NCI-H1694 (cell line): ENCODE results near the gene GRIK2.

Experiments
- DNase-seq: peaks from one replicate; lab custom pipeline; 2025; lab: John Stamatoyannopoulos, UW

GRIK2 gene

GRCh38 chr6:101883505-101883904 lies 490.0 kb downstream of the GRIK2 start:
- DNase-seq = no peak

- DNase-seq = no peak
These were observed 494.0 kb downstream of the GRIK2 start for GRCh38 chr6:101887532-101887931.

DNA sequence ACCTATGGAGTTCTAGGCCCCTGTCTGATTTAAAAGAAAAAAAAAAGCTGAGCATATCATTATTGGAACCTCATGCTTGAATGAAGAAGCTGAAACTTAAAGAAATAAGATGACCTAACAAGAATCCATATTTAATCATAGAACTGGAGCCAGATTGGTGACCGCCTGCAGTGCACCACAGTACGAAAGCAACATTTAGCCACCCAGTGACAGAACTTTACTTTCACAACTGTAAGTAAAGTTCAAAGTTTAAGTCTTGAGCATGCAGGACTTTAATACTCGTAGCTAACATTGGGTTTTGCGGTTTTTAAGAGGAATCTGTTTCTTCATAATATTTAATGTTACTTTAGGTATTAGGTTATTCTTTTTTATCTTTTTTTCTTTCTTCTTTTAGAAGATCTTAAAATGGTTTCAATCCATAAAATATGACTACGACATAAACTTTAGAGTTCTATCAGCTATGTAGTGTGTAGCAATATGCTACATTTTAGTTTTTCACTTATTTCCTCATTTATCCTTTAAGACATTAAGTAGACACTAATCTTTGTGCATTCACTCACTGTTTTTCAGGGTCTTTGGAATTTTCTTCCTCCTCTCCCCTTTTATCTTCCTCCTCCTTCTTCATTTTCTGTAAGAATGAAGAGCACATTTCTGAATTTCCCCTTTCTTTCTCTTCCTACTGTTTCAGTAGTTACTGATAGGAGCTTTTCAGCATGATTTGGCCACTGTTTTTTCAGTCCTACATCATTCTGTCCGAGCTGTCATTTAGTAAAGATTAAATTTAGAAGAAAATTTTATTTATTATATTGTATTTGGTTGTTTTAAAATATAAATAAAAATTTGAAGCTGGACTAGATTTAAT lies 514.1 kb downstream of the GRIK2 start:
- DNase-seq = no peak

DNA sequence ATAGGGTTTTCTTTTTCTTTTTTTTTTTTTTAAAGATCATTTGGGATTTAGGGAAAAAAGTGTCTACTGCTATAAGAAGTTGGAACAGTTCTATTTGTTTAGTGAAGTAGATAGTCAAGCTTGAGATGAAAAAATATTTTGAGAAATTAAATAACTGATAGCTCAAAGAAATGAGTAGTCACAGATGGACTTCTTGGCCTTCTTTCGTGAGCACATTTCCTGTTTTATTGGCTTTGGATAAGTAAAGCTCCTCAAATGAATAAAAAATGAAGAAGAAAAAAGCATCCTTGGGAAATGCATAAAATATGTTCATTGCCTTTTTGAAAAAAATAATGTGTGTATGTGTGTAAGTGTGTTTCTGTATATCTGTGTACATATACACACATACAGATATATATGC lies 515.9 kb downstream of the GRIK2 start:
- DNase-seq = no peak

DNA sequence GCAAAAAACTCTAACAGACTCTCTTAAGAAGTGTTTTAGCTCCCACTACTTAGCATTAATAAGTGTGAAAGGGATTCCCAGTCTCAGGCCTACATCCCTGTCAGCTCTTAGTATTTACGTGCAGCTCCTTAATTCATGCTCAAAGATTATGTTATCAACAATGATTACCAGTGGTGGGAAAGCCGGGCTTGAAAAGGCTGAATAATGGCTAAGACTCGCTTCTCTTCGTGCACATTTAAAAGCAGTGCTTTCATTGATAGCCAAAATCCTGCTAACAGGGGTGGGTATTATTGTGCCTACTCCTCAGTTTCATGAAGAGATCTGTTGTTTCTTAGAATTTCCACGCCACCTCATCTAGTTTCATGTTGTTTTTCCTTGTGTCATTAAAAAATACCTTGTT lies 518.8 kb downstream of the GRIK2 start:
- DNase-seq = no peak

DNA sequence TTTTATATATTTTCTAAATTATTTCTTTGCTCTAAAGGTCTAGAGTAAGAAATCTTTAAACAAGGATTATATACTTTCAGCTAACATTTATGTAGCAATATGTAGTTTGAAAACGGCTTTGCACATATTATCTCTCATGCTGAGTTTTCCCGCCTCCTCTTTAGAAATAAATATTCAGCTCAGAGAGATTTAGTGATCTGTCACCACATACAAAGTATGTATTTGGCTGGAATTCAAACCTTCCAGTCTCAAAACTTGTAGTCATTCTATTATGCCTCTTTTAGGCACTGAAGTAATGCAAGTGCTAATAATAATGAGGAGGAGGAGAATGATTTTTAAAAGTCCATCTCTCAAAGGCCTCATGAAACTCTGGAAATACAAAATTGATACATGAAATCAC lies 525.0 kb downstream of the GRIK2 start:
- DNase-seq = no peak

DNA sequence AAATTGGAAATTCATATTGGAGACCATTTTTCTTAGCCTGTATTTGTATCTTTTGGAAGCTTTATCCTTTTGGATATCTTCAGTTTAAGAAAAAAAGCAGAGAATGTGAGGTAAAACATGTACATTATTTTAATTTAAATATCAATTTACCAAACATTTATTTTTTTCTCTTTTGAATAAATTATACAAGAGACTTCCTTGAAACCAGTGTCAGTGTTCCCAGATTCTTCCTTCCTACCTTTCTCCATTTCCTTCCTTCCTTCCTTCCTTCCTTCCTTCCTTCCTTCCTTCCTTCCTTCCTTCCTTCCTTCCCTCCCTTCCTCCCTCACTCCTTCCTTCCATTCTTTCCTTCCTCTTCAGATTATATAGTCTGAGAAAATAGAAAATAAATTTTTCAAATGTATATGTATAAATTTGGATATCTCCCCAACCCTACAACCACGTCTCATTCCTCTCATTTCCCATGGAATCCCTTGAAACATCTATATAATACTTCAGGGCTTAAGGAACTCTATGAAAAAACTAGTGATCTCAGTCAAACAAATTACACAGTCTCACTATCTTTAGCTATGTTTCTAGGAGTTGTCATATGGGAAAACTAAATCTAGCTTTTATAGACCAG lies 528.4 kb downstream of the GRIK2 start:
- no peak for DNase-seq

- no peak for DNase-seq
These were observed 532.8 kb downstream of the GRIK2 start for GRCh38 chr6:101926149-101926925.

GRCh38 chr6:101931766-101932165 lies 538.3 kb downstream of the GRIK2 start:
- DNase-seq = no peak

GRCh38 chr6:101932704-101933103 lies 539.2 kb downstream of the GRIK2 start:
- no peak for DNase-seq

GRCh38 chr6:101935732-101936131 lies 542.2 kb downstream of the GRIK2 start:
- no peak for DNase-seq

DNA sequence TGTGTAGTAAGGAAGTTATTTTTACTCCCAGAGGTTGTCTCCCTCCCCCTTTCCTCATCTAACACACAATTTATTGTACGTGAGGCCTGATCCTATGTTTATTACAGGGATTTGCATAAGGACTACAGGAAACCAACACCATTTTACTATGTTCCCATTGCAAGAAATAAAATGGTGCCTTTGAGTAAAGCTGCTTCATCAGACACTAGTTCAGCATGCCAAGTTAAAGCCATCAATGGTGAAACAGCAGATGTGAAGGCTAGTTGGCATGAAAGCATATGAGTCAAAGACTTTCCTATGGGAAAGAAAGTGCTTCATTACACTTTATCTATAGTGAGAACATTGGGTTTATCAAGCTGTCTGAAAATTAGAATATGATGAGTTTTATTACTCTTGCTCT lies 543.0 kb downstream of the GRIK2 start:
- DNase-seq = no peak

DNA sequence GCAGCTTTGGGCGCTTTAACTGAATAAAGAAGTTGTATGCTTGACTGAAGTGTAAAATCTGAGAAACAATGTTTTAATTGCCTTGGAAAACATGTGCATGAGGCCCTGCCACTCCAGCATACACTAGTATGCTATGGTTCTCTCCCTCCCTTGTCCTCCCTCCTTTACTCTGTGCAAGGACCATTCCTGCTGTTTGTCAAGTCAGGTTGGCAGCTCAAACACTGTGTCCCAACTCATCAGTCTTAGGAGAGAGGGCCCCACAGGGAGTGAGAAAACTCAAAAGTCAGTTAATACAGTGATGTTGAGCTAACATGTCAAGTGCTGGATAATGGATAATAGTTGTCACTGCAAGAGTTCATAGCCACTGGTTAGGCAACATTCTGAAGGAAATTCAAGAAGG lies 543.6 kb downstream of the GRIK2 start:
- DNase-seq = no peak

- no peak for DNase-seq
These were observed 546.9 kb downstream of the GRIK2 start for GRCh38 chr6:101940391-101940790.

- DNase-seq = no peak
These were observed 563.5 kb downstream of the GRIK2 start for GRCh38 chr6:101956961-101957360.

DNA sequence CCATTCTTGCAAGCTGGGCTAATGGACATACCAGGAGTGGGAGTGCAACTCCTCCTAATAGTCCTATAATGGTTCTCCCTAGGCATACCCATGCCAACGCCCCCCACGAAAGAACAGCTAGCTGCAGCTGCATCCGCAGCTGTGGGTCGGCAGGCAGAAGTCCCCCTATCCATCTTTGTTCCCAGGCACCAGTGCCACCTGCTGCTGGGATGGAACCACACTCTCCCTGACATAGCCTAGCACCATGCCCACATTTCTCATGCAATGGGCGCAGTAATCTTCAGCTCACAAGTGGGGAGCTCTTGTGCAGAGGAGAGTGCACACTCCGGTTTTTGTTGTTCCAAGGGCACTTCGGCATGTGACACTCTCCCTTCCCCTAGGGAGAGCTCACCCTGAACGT lies 567.8 kb downstream of the GRIK2 start:
- no peak for DNase-seq

DNA sequence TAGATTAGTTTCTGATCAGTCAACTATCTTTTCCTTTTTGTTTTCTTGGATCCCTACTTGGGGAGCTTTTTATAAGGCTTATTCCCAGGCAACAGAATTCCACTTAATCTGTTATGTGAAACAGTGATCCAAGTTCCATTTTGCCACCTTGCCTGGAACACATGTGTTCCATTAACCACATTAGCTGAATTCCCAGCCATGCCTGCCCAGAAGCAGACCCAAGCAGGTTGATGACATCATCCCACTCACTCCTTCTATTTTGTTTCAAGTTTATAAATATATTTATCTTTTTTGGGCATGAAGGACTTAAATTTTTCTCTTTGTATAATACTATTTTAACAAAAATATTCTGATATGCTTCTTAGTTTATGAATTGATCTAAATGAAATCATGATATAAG lies 587.4 kb downstream of the GRIK2 start:
- DNase-seq = no peak

DNA sequence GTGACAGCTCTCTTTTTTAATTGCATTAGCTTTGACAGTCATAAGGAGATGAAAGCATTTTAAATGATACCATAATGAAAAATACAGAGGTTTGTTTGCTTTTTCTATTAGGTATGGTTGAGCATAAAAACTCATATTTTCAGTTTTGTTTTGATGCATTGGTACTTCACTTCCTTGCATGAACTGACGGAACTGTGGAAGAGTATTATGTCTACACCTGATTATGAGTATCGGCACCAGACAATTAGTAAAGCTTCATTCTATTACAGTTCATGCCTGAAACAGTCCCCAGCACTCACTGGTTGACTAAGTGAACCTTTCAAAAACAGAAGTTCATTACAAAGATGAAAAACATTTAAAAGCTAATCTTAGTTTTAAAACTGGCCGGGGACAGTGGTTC lies 593.0 kb downstream of the GRIK2 start:
- DNase-seq = no peak

DNA sequence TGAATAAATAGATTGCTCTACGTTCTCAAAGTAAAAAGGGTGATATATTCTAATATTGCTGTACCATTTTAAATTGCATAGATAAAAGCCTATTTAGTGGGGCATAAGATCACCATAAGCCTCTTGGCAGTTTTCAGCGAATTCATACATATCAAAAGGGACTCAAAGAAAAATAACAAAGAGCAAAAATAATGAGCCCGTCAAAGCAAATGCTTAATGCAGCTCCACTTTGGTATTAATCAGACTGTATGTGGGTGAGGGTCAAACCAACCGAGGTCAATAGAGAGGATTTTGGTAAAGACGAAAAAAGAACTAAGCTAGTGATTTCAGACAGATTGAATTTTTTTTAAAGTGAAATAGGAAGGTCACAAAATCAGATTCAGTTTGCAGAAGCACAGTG lies 598.8 kb downstream of the GRIK2 start:
- DNase-seq = no peak

DNA sequence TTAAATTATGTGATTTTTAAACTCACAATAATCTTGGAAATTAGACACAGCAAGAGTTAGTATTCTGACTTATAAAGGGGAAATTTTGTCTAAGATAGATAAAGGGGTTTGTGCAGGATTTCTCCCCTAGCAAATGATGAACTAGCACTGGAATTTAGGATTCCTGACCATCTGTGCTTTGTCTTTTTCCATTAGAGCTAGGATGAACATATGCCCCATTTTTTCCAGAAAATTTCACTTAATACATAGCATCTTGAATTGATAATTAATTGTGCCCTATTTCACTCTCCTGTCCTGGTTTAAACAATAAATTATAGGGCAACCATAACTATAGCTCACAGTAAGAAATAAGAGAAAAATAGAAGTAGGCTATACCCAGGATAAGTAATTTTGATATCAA lies 601.0 kb downstream of the GRIK2 start:
- no peak for DNase-seq

DNA sequence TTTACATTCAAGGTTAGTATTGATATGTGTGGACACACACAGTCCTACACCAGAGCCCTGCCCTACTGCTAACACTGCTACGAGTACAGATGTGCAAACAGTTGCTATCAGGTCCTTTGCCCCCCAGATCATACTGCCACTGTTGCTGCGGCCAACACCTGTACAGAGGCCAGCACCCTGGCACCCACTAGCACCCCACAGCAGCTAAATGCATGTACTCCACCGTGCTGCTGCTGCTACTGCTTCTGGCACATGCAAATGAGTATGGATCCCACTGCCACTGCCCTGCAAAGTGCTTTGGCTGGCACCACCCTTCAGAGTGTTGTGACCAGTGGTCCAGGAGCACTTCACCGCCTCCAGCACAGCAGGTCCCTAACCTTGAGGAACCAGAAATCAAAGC lies 621.9 kb downstream of the GRIK2 start:
- DNase-seq = no peak

- DNase-seq = no peak
These were observed 628.8 kb downstream of the GRIK2 start for GRCh38 chr6:102022281-102022680.

DNA sequence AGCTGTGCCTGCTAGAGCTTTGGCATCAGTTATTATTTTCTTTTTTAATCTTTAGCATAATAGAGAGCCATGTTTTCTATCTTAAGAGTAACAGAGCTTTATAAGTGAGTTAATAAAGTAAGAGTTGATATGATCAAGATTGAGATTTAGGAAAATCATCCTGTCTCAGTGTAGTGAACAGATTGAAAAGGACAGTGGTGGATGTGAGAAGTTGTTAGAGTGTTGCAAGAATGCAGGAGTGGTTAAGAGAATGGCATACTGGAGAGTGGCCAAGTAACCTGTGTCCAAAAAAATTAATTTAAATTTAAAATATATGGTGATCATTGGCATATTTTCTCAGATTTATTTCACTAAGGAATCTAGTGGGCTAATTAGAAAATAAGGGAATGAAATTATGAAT lies 629.3 kb downstream of the GRIK2 start:
- DNase-seq = no peak
